Omental fat pad (tissue), 4 donors: ENCODE results near the gene THSD1. TPM values are rescaled to one million over a fixed set of nuclear protein-coding genes. Genes with fewer than 3 reads are reported as not detected.
"Not testable (repeated sequence)": the region's sequence is repeated elsewhere in the genome, so short reads cannot be mapped to it uniquely, and the experiment has no call there.

Experiments used
- ATAC-seq: fragments of 150-250 bp; one replicate; pipeline ENCODE4 v1.9.1; 2016; ENCODE audit warnings: mild to moderate bottlenecking, moderate library complexity; ENCODE audit not compliant: low FRiP score
- DNase-seq: peaks from one replicate; pipeline ENCODE4 v3.0.0-alpha.2; 2019; ENCODE audit warnings: low spot score
- small RNA-seq: library from RNA; depleted of rRNA; stranded (forward); fragments of <200 nt; gene quantifications from one replicate; pipeline ENCODE3, GENCODE V24; 2016
- total RNA-seq, 4 donors: library from RNA; depleted of rRNA; stranded (reverse); fragments of >200 nt; gene quantifications; one replicate each; pipeline ENCODE4 v1.1.0, GENCODE V29; 2016

The THSD1 gene
- total RNA-seq, 4 donors from 2014 or later = 2.8 to 21.6 (median 4.2) TPM

DNA sequence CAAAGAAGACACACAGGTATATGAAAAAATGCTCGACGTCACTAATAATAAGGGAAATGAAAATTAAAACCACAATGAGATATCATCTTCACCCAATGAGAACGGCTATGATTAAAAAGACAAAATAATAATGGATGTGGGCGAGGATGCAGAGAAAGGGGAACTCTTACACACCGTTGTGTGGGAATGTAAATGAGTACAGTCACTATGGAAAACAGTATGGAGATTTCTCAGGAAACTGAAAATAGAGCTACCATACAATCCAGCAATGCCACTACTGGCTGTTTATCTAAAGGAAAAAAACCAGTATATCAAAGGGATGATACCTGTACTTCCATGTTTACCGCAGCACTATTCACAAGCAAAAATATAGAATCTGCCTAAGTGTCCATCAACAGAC is 74.1 kb downstream of the THSD1 start:
- DNase-seq, ATAC-seq: not testable (repeated sequence)

Small RNA genes lying within 50 kb of the gene (small RNA-seq; reads per million reads assigned to genes)
- not detected for gene RNY4P24

Other genes with a start within 250 kb of the THSD1 start
- 10 to 100 TPM in 2 of 4 donors, 1 to 10 TPM in 2; 7.5 to 25.1 (median 10.8) TPM for gene NEK3, start 246.6 kb downstream of the THSD1 start, total RNA-seq
- gene VPS36, start 44.5 kb upstream of the THSD1 start, total RNA-seq = 10 to 100 TPM; 32.2 to 59.4 (median 46.5) TPM
- 10 to 100 TPM in 1 of 4 donors, 1 to 10 TPM in 3; 4.2 to 13.2 (median 7.3) TPM for gene CKAP2, start 49.3 kb upstream of the THSD1 start, total RNA-seq
- 1 to 10 TPM; 1.1 to 5.2 (median 3.6) TPM for gene HNRNPA1L2, start 236.3 kb upstream of the THSD1 start, total RNA-seq
- 10 to 100 TPM; 27.5 to 39.1 (median 33.6) TPM for gene SUGT1, start 246.7 kb upstream of the THSD1 start, total RNA-seq